Muscle layer of duodenum (tissue), 2 donors: ENCODE results near the gene IGF2.

Experiments used
- H3K27ac ChIP-seq: one replicate; pipeline ENCODE4 v1.7.0; 2013; ENCODE audit warnings: mild to moderate bottlenecking, low read length
- H3K27me3 ChIP-seq: one replicate; pipeline ENCODE4 v1.7.0; 2013; ENCODE audit warnings: low read depth, mild to moderate bottlenecking, control low read depth, low read length
- H3K36me3 ChIP-seq, 2 donors: one replicate each; pipeline ENCODE4 v1.7.0; 2013; ENCODE audit warnings: low read length in 2 of 2, control low read depth in 1 of 2, mild to moderate bottlenecking in 1 of 2; ENCODE audit not compliant: insufficient read depth in 2 of 2, control insufficient read depth in 1 of 2
- H3K4me1 ChIP-seq, 2 donors: one replicate each; pipeline ENCODE4 v1.7.0; 2013; ENCODE audit warnings: low read length in 2 of 2, mild to moderate bottlenecking in 2 of 2, control low read depth in 1 of 2, moderate library complexity in 1 of 2; ENCODE audit not compliant: insufficient read depth in 2 of 2, control insufficient read depth in 1 of 2
- H3K4me3 ChIP-seq, 2 donors: one replicate each; pipeline ENCODE4 v1.7.0; 2013; ENCODE audit warnings: low read length in 2 of 2, low read depth in 1 of 2, mild to moderate bottlenecking in 1 of 2
- H3K9me3 ChIP-seq, 2 donors: one replicate each; pipeline ENCODE4 v1.7.0; 2013; ENCODE audit warnings: low read length in 2 of 2, control low read depth in 1 of 2, mild to moderate bottlenecking in 1 of 2; ENCODE audit not compliant: control insufficient read depth in 1 of 2
- donor health status: healthy.

IGF2 gene

GRCh38 chr11:2104524-2105440 is 34.4 kb downstream of the IGF2 start:
- Histone ChIP-seq H3K27ac (no peak overlapping the region), H3K36me3 (no peaks in the 10 kb centered on the region), H3K4me3 (no peak overlapping the region), H3K27me3 (no peaks in the 10 kb centered on the region), H3K4me1 (no peaks in the 10 kb centered on the region), H3K9me3 (no peaks in the 10 kb centered on the region)

- no peak overlapping the region for H3K4me3 ChIP-seq
- no peaks in the 10 kb centered on the region for H3K4me1 ChIP-seq
- no peaks in the 10 kb centered on the region for H3K36me3 ChIP-seq
- H3K9me3 ChIP-seq = no peaks in the 10 kb centered on the region
- no peaks in the 10 kb centered on the region for H3K27me3 ChIP-seq
- no peak overlapping the region for H3K27ac ChIP-seq
Observed at GRCh38 chr11:2103668-2104523, 35.3 kb downstream of the IGF2 start.

GRCh38 chr11:2102883-2103213 is 36.3 kb downstream of the IGF2 start:
- peaks cover 0 to 3% of the 10 kb centered on the region in 2 donors for H3K4me1 ChIP-seq
- no peaks in the 10 kb centered on the region for H3K36me3 ChIP-seq
- H3K27me3 ChIP-seq = no peaks in the 10 kb centered on the region
- H3K27ac ChIP-seq = no peak overlapping the region
- H3K9me3 ChIP-seq = no peaks in the 10 kb centered on the region
- no peak overlapping the region for H3K4me3 ChIP-seq

- Histone ChIP-seq H3K4me3 (no peak overlapping the region), H3K36me3 (no peaks in the 10 kb centered on the region), H3K27ac (no peak overlapping the region), H3K27me3 (no peaks in the 10 kb centered on the region), H3K9me3 (no peaks in the 10 kb centered on the region), H3K4me1 (peaks cover 0 to 8% of the 10 kb centered on the region in 2 donors)
Observed at GRCh38 chr11:2102132-2102882, 36.9 kb downstream of the IGF2 start.

GRCh38 chr11:2101171-2101675 is 38.0 kb downstream of the IGF2 start:
- Histone ChIP-seq H3K27me3 (no peaks in the 10 kb centered on the region), H3K4me3 (no peak overlapping the region), H3K27ac (no peak overlapping the region), H3K4me1 (peaks cover 3 to 16% of the 10 kb centered on the region in 2 donors), H3K36me3 (no peaks in the 10 kb centered on the region), H3K9me3 (no peaks in the 10 kb centered on the region)

GRCh38 chr11:2100361-2101170 is 38.6 kb downstream of the IGF2 start:
- Histone ChIP-seq H3K4me1 (peaks cover 3 to 16% of the 10 kb centered on the region in 2 donors), H3K4me3 (no peak overlapping the region), H3K36me3 (no peaks in the 10 kb centered on the region), H3K27ac (no peak overlapping the region), H3K27me3 (no peaks in the 10 kb centered on the region), H3K9me3 (no peaks in the 10 kb centered on the region)

- no peak overlapping the region for H3K27ac ChIP-seq
- peaks cover 3 to 16% of the 10 kb centered on the region in 2 donors for H3K4me1 ChIP-seq
- H3K9me3 ChIP-seq = no peaks in the 10 kb centered on the region
- no peaks in the 10 kb centered on the region for H3K27me3 ChIP-seq
- no peak overlapping the region for H3K4me3 ChIP-seq
- no peaks in the 10 kb centered on the region for H3K36me3 ChIP-seq
Observed at GRCh38 chr11:2099516-2100349, 39.5 kb downstream of the IGF2 start.

- Histone ChIP-seq H3K9me3 (no peaks in the 10 kb centered on the region), H3K4me3 (no peak overlapping the region), H3K4me1 (peaks cover 3 to 16% of the 10 kb centered on the region in 2 donors), H3K27ac (no peak overlapping the region), H3K27me3 (no peaks in the 10 kb centered on the region), H3K36me3 (no peaks in the 10 kb centered on the region)
Observed at GRCh38 chr11:2098691-2099515, 40.3 kb downstream of the IGF2 start.

- Histone ChIP-seq H3K27me3 (no peaks in the 10 kb centered on the region), H3K36me3 (no peaks in the 10 kb centered on the region), H3K4me1 (peaks cover 3 to 16% of the 10 kb centered on the region in 2 donors), H3K4me3 (no peak overlapping the region), H3K9me3 (no peaks in the 10 kb centered on the region), H3K27ac (no peak overlapping the region)
Observed at GRCh38 chr11:2097998-2098690, 41.0 kb downstream of the IGF2 start.
